Esophagus muscularis mucosa (tissue), 4 donors: Measurements from ENCODE around the gene CTDSPL. TPM values are rescaled to one million over a fixed set of nuclear protein-coding genes. Genes with fewer than 3 reads are reported as not detected.

Experiments
- DNase-seq: peaks from one replicate; pipeline ENCODE4 v3.0.0-alpha.2; 2017; ENCODE audit errors: extremely low spot score
- H3K27ac ChIP-seq, 4 donors: fragments of 200-600 bp; sonication (generic); replicated peaks in 1 of 4; 1 replicate in 3 of 4; 2 replicates in 1 of 4; pipeline ENCODE4 v1.5.1; 2016 to 2019; ENCODE audit warnings: mild to moderate bottlenecking in 1 of 4
- H3K27me3 ChIP-seq, 4 donors: fragments of 200-600 bp; sonication (generic); one replicate each; pipeline versions ENCODE4 v1.5.1 to v1.6.0; 2016 to 2019
- H3K36me3 ChIP-seq, 4 donors: fragments of 200-600 bp; sonication (generic); one replicate each; pipeline ENCODE4 v1.5.1; 2016 to 2019
- H3K4me1 ChIP-seq, 4 donors: fragments of 200-600 bp; sonication (generic); one replicate each; pipeline ENCODE4 v1.5.1; 2016 to 2019
- H3K4me3 ChIP-seq, 4 donors: fragments of 200-600 bp; sonication (generic); 1 replicate in 2 of 4; 2 replicates in 2 of 4; pipeline ENCODE4 v1.5.1; 2016 to 2019; ENCODE audit warnings: mild to moderate bottlenecking in 4 of 4, moderate library complexity in 1 of 4
- H3K9me3 ChIP-seq, 4 donors: fragments of 200-600 bp; sonication (generic); 1 replicate in 3 of 4; 2 replicates in 1 of 4; pipeline ENCODE4 v1.5.1; 2016 to 2019
- EP300 ChIP-seq: sonication (generic); formaldehyde crosslinking; IDR thresholded peaks from one replicate; pipeline ENCODE4 v1.6.1; 2017; ENCODE audit warnings: antibody characterized with exemption
- POLR2A ChIP-seq: fragments of 450-650 bp; IDR thresholded peaks from one replicate; pipeline ENCODE4 v1.6.1; 2017; ENCODE audit warnings: antibody characterized with exemption, moderate library complexity, mild to moderate bottlenecking, low read depth
- POLR2AphosphoS5 ChIP-seq, 2 donors: sonication (generic); formaldehyde crosslinking; IDR thresholded peaks; one replicate each; pipeline ENCODE4 v1.6.1; 2017; ENCODE audit warnings: antibody characterized with exemption in 2 of 2
- WGBS: methylation state at CpG from one replicate; pipeline ENCODE4 v1.1.5; 2018; 5-methylcytosine and 5-hydroxymethylcytosine counted together
- intact Hi-C: fragments of 100-400 bp; cut with DNase I; formaldehyde crosslinking; loops from one replicate; pipeline ENCODE4 v1.15.1; 2023
- total RNA-seq, 4 donors: library from RNA; depleted of rRNA; stranded (reverse); fragments of >200 nt; gene quantifications; one replicate each; pipeline versions ENCODE4 v1.1.0 to v1.2.1, GENCODE V29; 2016
- TF ChIP-seq, protein P1 (sequence below), 3 experiments: fragments of 200-600 bp in 2 of 3; fragments of 450-650 bp in 1 of 3; sonication (generic) in 2 of 3; IDR thresholded peaks; one replicate each; pipeline ENCODE4 v1.5.1; 2017 to 2019; ENCODE audit warnings: antibody characterized with exemption in 3 of 3, mild to moderate bottlenecking in 2 of 3, moderate library complexity in 1 of 3

CTDSPL gene
- total RNA-seq, 4 donors from 2014 or later, result 39.9 to 60.6 (median 54.6) TPM

DNA sequence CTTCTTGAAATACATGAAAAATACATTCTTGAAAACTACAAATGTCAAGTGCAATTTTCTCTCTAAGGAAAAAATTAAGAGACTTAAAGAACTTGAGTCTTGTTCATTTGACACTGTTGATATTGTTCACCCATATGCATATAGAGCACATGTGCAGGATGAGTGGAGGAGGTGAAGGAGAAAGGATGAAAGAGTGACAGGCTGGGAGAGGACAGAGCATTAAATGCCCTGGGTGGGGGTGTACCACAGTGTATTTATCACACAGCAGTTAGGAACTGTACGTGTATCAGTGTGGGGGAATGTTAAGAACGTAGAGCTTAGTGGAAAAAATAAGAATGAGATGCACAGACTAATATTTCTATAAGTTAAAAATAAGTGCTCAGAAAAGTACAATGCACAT is 45.7 kb downstream of the CTDSPL start:
- Histone ChIP-seq H3K9me3 (no peaks in the 10 kb centered on the region), H3K27me3 (no peaks in the 10 kb centered on the region), H3K4me1 (peaks cover 49 to 77% (median 59%) of the 10 kb centered on the region in 4 donors), H3K36me3 (no peaks in the 10 kb centered on the region), H3K4me3 (no peak overlapping the region), H3K27ac (peak overlapping the region in 2 of 4 donors; percentile 67 to 72)
- intact Hi-C loops, result no loop called here
- 49% methylated on average over 2 of the region's 2 CpGs for WGBS
- TF ChIP-seq POLR2A, result no peak
- TF ChIP-seq EP300, result no peak
- TF ChIP-seq, protein P1, sequence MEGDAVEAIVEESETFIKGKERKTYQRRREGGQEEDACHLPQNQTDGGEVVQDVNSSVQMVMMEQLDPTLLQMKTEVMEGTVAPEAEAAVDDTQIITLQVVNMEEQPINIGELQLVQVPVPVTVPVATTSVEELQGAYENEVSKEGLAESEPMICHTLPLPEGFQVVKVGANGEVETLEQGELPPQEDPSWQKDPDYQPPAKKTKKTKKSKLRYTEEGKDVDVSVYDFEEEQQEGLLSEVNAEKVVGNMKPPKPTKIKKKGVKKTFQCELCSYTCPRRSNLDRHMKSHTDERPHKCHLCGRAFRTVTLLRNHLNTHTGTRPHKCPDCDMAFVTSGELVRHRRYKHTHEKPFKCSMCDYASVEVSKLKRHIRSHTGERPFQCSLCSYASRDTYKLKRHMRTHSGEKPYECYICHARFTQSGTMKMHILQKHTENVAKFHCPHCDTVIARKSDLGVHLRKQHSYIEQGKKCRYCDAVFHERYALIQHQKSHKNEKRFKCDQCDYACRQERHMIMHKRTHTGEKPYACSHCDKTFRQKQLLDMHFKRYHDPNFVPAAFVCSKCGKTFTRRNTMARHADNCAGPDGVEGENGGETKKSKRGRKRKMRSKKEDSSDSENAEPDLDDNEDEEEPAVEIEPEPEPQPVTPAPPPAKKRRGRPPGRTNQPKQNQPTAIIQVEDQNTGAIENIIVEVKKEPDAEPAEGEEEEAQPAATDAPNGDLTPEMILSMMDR (IDR thresholded peaks at IDR 0.05), result no peak
- TF ChIP-seq POLR2AphosphoS5 (IDR thresholded peaks at IDR 0.05), result no peak
- DNase-seq, result no peak

DNA sequence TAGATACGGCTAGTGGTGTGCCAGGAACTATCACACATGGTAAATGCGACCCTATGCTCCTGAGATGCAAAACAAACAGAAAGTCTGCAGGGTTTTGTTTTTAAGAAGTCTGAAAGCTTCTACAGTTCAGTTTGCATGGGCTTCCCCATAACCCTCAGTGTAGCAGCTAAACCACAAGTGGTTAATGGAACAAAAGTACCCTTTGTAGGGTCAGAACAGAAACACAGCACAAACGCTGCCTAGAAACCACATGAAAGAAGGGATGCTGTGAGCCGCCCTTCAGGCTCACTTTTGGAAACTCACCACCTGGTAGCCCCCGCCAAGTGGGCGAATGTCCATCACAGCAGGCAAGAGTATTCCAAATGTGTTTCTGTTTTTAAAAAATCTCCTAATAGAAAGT is 46.2 kb downstream of the CTDSPL start:
- TF ChIP-seq POLR2A (no peak), EP300 (no peak), POLR2AphosphoS5 (IDR thresholded peaks at IDR 0.05) (no peak)
- TF ChIP-seq, protein P1 (IDR thresholded peaks at IDR 0.05), result no peak
- DNase-seq, result no peak
- intact Hi-C loops, result no loop called here
- 73% methylated on average over 6 of the region's 6 CpGs for WGBS
- no peaks in the 10 kb centered on the region for H3K9me3 ChIP-seq
- no peaks in the 10 kb centered on the region for H3K36me3 ChIP-seq
- H3K27ac ChIP-seq, result no peak overlapping the region
- no peaks in the 10 kb centered on the region for H3K27me3 ChIP-seq
- peaks cover 48 to 75% (median 56%) of the 10 kb centered on the region in 4 donors for H3K4me1 ChIP-seq
- no peak overlapping the region for H3K4me3 ChIP-seq

DNA sequence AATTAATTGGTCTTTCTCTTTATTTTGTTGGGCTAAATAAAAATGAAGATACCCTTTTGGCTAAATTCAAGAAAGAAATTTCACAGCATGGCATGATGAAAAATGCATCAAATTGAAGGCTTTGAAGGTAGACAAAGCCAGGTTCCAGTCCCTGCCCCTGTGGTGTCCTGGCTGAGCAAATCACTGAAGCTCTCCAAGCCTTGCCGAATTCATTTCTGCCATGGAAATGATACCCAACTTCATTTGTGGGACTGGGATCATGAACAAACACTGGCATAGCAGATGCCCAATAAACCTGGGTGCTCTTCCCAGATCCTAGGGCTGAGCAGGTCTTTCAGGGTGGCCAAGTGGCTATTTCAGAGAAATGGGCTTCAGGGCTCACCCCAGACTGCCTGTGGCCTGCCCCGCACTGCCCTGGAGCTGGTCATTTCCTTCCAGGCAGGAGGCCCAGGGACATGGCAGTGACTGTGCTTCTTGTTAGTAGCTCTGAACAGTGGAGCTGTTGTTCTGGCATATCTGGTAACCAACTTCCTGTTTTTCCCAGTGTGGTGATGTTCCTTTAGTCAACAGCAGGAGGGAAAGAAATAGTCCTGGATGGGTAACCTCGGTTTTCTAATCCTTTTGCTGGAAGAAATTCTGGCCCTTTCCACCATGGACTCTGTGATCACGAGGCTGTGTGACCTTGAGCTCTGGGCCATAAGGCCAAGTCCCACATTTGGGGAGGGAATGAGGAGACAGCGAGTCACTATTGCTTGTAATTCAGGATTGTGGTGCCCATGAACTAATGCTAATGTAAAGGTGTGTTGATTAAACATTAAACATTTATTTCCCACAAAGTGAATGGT is 47.6 kb downstream of the CTDSPL start:
- Histone ChIP-seq H3K27ac (peak overlapping the region in 1 of 4 donors; percentile 29), H3K36me3 (no peaks in the 10 kb centered on the region), H3K27me3 (no peaks in the 10 kb centered on the region), H3K4me1 (peaks cover 36 to 61% (median 45%) of the 10 kb centered on the region in 4 donors), H3K9me3 (no peaks in the 10 kb centered on the region), H3K4me3 (no peak overlapping the region)
- no peak for DNase-seq
- intact Hi-C loops, result no loop called here
- WGBS, result 85% methylated on average over 5 of the region's 5 CpGs
- TF ChIP-seq POLR2AphosphoS5 (IDR thresholded peaks at IDR 0.05) (no peak), EP300 (no peak), POLR2A (no peak)
- TF ChIP-seq, protein P1 (IDR thresholded peaks at IDR 0.05), result no peak

DNA sequence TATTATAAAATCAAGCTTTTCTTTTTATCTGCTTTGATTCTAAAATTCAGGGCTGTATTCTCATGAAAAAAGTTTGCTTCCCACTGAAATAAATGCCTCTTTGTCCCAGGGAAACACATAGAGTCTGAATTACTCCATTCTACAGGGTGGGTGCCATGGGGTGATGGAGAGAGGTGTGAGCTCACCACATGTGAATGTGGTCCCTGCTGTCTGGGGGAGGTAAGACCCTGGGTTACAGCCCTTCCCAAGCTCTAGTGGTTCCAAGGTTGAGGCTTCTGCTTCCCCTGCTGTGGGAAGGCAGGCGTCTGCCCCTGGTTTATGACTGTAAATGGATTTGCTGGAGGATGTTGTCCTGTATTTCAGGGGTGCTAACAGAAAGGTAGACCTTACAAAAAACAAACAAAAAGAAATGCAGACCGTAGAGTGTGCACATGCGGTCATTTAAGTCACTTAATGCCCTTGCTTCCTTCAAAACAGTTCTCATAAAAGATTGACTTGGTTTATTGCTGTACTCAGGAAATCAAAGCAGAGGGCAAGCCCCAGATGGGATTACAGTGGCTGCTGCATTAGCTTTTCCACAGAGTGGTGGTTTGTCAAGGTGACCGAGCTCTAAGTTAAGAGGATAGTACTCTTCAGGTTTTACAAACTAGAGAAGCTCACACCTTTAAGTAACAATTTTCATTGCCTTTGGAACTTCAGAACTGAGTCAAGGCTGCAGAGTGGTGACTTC is 49.2 kb downstream of the CTDSPL start:
- no peak for DNase-seq
- peaks cover 21 to 46% (median 30%) of the 10 kb centered on the region in 4 donors for H3K4me1 ChIP-seq
- no peak overlapping the region for H3K4me3 ChIP-seq
- TF ChIP-seq, protein P1 (IDR thresholded peaks at IDR 0.05), result no peak
- TF ChIP-seq EP300, result no peak
- no peak for TF ChIP-seq POLR2AphosphoS5 (IDR thresholded peaks at IDR 0.05)
- TF ChIP-seq POLR2A, result no peak
- 74% methylated on average over 4 of the region's 4 CpGs for WGBS
- H3K27ac ChIP-seq, result peak overlapping the region in 1 of 4 donors; percentile 25
- intact Hi-C loops, result no loop called here
- no peaks in the 10 kb centered on the region for H3K36me3 ChIP-seq
- H3K9me3 ChIP-seq, result no peaks in the 10 kb centered on the region
- H3K27me3 ChIP-seq, result no peaks in the 10 kb centered on the region
